ENCODE results near the gene MAP6. TPM values are rescaled to one million over a fixed set of nuclear protein-coding genes. Genes with fewer than 3 reads are reported as not detected.

MAP6 gene
- total RNA-seq, 4 donors from 2014 or later, result 0.22 to 0.33 (median 0.25) TPM; not detected in 1

DNA sequence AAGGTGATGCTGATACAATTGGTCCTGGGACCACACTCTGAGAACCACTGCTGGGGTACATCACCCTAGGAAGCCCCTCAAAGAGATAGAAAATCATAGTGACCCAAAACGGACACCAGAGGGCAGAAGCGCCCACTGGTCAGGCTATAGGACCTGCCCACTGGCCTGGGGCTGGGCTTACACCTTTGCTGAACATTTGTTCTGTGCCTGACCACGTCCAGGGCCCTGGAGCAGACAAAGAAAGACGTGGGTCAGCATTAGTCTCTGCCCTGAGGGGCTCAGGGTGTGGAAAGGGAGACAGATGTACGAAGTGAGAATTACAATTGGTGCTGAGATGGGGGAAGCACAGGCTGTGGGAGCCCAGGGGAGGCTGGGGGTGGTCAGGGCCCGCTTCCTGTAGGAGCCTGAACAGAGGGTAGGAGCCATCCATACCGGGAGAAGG, 121.2 kb downstream of the MAP6 start:
- TF ChIP-seq CTCF (IDR thresholded peaks at IDR 0.05 in 4 of 5, conservative IDR thresholded peaks at IDR 0.05 in 1 of 5), result peak; percentile 75 to 87 (median 85)
- TF ChIP-seq POLR2A (IDR thresholded peaks at IDR 0.05), result no peak
- H3K36me3 ChIP-seq, result no peaks in the 10 kb centered on the region
- intact Hi-C loops (cut with DNase I; ENCODE audit: low total_unique reads) (loop anchor here (1.0 kb wide), 1 partner anchor 30 kb away; no protein-coding TSS in a partner anchor), in situ Hi-C loops (cut with MboI; ENCODE audit: low sequenced_read_pairs in 4 of 4) (loop anchor here in 3 of 4 donors (5.0 to 25.0 kb wide), 3 partner anchors 35 to 260 kb away; no protein-coding TSS in a partner anchor)
- H3K27me3 ChIP-seq, result no peaks in the 10 kb centered on the region
- ATAC-seq (peak; percentile 78 to 91), DNase-seq (peak in 1 of 2 donors; percentile 43)
- no peak overlapping the region for H3K27ac ChIP-seq
- H3K4me1 ChIP-seq, result no peaks in the 10 kb centered on the region
- H3K4me3 ChIP-seq, result no peak overlapping the region
- no peaks in the 10 kb centered on the region for H3K9me3 ChIP-seq

DNA sequence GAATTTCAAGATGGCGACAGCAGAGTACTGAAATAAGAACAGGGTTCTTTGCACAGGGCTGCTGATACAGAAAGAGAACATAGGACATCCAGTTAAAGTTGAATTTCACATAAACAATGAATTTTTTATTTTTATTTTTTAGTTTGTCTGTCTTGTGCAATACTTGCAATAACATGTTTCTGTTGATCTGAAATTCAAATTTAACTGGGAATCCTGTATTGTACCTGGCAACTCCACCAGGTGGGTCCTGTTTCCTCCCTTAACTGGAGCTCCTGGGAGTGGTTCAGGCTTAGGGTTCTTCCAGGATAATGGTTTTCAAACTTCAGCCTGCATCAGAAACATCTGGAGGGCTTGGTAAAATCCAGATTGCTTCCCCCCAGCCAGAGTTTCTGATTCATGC, 121.7 kb downstream of the MAP6 start:
- Histone ChIP-seq H3K27me3 (no peaks in the 10 kb centered on the region), H3K4me3 (no peak overlapping the region), H3K36me3 (no peaks in the 10 kb centered on the region), H3K27ac (no peak overlapping the region), H3K9me3 (no peaks in the 10 kb centered on the region), H3K4me1 (no peaks in the 10 kb centered on the region)
- ATAC-seq (no peak), DNase-seq (no peak)
- TF ChIP-seq POLR2A (IDR thresholded peaks at IDR 0.05) (no peak), CTCF (IDR thresholded peaks at IDR 0.05 in 4 of 5, conservative IDR thresholded peaks at IDR 0.05 in 1 of 5) (no peak)
- intact Hi-C loops (cut with DNase I; ENCODE audit: low total_unique reads) (loop anchor here (1.0 kb wide), 1 partner anchor 30 kb away; no protein-coding TSS in a partner anchor), in situ Hi-C loops (cut with MboI; ENCODE audit: low sequenced_read_pairs in 4 of 4) (loop anchor here in 3 of 4 donors (5.0 to 25.0 kb wide), 3 partner anchors 35 to 260 kb away; no protein-coding TSS in a partner anchor)

- no peak for ATAC-seq
- Histone ChIP-seq H3K4me3 (no peak overlapping the region), H3K9me3 (no peaks in the 10 kb centered on the region), H3K27ac (no peak overlapping the region), H3K27me3 (no peaks in the 10 kb centered on the region), H3K4me1 (no peaks in the 10 kb centered on the region), H3K36me3 (no peaks in the 10 kb centered on the region)
- in situ Hi-C loops (cut with MboI; ENCODE audit: low sequenced_read_pairs in 4 of 4) (loop anchor here in 3 of 4 donors (10.0 to 25.0 kb wide), 2 partner anchors 161 to 257 kb away; no protein-coding TSS in a partner anchor), intact Hi-C loops (cut with DNase I; ENCODE audit: low total_unique reads) (no loop called here)
- DNase-seq, result no peak
- TF ChIP-seq CTCF (IDR thresholded peaks at IDR 0.05 in 4 of 5, conservative IDR thresholded peaks at IDR 0.05 in 1 of 5) (no peak), POLR2A (IDR thresholded peaks at IDR 0.05) (no peak)
Measured at GRCh38 chr11:75543806-75544205, 125.0 kb downstream of the MAP6 start.

DNA sequence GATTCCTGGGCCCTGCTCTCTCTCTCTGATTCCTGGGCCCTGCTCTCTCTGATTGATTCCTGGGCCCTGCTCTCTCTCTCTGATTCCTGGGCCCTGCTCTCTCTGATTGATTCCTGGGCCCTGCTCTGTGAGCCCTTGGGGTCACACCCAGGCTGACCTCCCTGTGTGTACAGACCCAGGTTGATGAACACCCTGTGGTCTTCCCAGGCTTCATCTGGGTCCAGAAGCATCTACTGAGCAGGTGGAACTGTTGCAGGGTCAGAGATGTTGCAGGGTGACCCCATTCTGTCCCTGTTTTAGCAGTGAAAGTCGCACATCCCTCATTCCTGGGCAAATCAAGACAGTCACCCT, 126.8 kb downstream of the MAP6 start:
- in situ Hi-C loops (cut with MboI; ENCODE audit: low sequenced_read_pairs in 4 of 4), result loop anchor here in 3 of 4 donors (10.0 to 25.0 kb wide), 2 partner anchors 163 to 255 kb away; no protein-coding TSS in a partner anchor
- intact Hi-C loops (cut with DNase I; ENCODE audit: low total_unique reads), result no loop called here
- H3K27me3 ChIP-seq, result no peaks in the 10 kb centered on the region

More for the DNA sequence above, 126.8 kb downstream of the MAP6 start:
- Histone ChIP-seq H3K4me3 (no peak overlapping the region), H3K36me3 (no peaks in the 10 kb centered on the region), H3K9me3 (no peaks in the 10 kb centered on the region), H3K27ac (no peak overlapping the region), H3K4me1 (no peaks in the 10 kb centered on the region)
- DNase-seq, result no peak
- TF ChIP-seq CTCF (IDR thresholded peaks at IDR 0.05 in 4 of 5, conservative IDR thresholded peaks at IDR 0.05 in 1 of 5), result no peak
- no peak for TF ChIP-seq POLR2A (IDR thresholded peaks at IDR 0.05)
- ATAC-seq, result no peak
